ENCODE measurements around the gene LAMA3.
A peak's percentile ranks its signal among the peaks of the same experiment; 100 is the strongest.

LAMA3 gene

GRCh38 chr18:23870676-23871380 is 181.6 kb downstream of the LAMA3 start (continued):
- no peak for TF ChIP-seq ZBTB10 (tag by site-specific recombination; IDR thresholded peaks at IDR 0.05)

- no peak overlapping the region for H3K4me3 ChIP-seq (ENCODE audit: low read depth, low read length)
- CTCF ChIA-PET, result interaction anchor here (0.8 to 1.8 kb wide), 6 partner anchors 13 to 355 kb away, joined by 3 to 10 read pairs (median 3); no protein-coding TSS in a partner anchor
- POLR2A ChIA-PET, result interaction anchor here (1.4 kb wide), 2 partner anchors 9 to 267 kb away, joined by 4 to 5 read pairs; partner anchors contain the start of gene CABYR
- peaks cover 3 to 9% of the 10 kb centered on the region in 2 experiments for H3K36me3 ChIP-seq (ENCODE audit: control insufficient read depth in 2 of 2, insufficient read depth in 1 of 2, low read length in 2 of 2)
- peaks cover 31% of the 10 kb centered on the region for H3K4me1 ChIP-seq (ENCODE audit: control insufficient read depth, insufficient read depth, low read length)
- H3K27ac ChIP-seq (ENCODE audit: extremely low read depth, low read depth, low read length), result no peak overlapping the region; the same call in 1 of the 2 replicates
- H3K9me3 ChIP-seq (ENCODE audit: control insufficient read depth, insufficient read depth, low read depth, low read length), result no peaks in the 10 kb centered on the region
- no peak for TF ChIP-seq ZNF571 (tag by site-specific recombination; IDR thresholded peaks at IDR 0.05)
- TF ChIP-seq ZSCAN23 (tag by site-specific recombination; IDR thresholded peaks at IDR 0.05), result no peak
- no peak for TF ChIP-seq ZNF184 (tag by site-specific recombination; IDR thresholded peaks at IDR 0.05)
- TF ChIP-seq ZFHX2 (tag by site-specific recombination; conservative IDR thresholded peaks at IDR 0.05), result peak; percentile 92
- TF ChIP-seq ZNF416 (tag by site-specific recombination; IDR thresholded peaks at IDR 0.05), result no peak
- peak; percentile 47; the same call in 1 of the 2 replicates for TF ChIP-seq ZNF366 (tag by site-specific recombination; conservative IDR thresholded peaks at IDR 0.05)
- TF ChIP-seq ZNF18 (tag by site-specific recombination; IDR thresholded peaks at IDR 0.05), result no peak
- peak; percentile 62 for TF ChIP-seq WT1 (tag by site-specific recombination; IDR thresholded peaks at IDR 0.05)
- 0 out of 2 replicates have a peak, but pooled peaks have one; percentile 14 for TF ChIP-seq ZIC2 (tag by site-specific recombination; IDR thresholded peaks at IDR 0.05)
- peak; percentile 66; the same call in 1 of the 2 replicates for TF ChIP-seq IKZF3 (tag by site-specific recombination; IDR thresholded peaks at IDR 0.05)
- peak; percentile 88 for TF ChIP-seq REST (tag by site-specific recombination; IDR thresholded peaks at IDR 0.05)
- TF ChIP-seq PRDM6 (tag by site-specific recombination; IDR thresholded peaks at IDR 0.05), result peak; percentile 40; the same call in 1 of the 2 replicates
- TF ChIP-seq TRIM28 (IDR thresholded peaks at IDR 0.05; ENCODE audit: borderline replicate concordance, low read length), result peak; percentile 57; the same call in 1 of the 2 replicates
- no peak for TF ChIP-seq INSM2 (tag by site-specific recombination; IDR thresholded peaks at IDR 0.05)
- no peak for TF ChIP-seq SP2 (tag by site-specific recombination; IDR thresholded peaks at IDR 0.05)
- peak; percentile 48; the same call in 1 of the 2 replicates for TF ChIP-seq PATZ1 (tag by site-specific recombination; IDR thresholded peaks at IDR 0.05)
- peak; percentile 86 for TF ChIP-seq EGR2 (tag by site-specific recombination; IDR thresholded peaks at IDR 0.05; ENCODE audit: low read depth)
- TF ChIP-seq ZNF677 (tag by site-specific recombination; IDR thresholded peaks at IDR 0.05), result peak; percentile 82
- TF ChIP-seq ZNF132 (tag by site-specific recombination; IDR thresholded peaks at IDR 0.05; ENCODE audit: borderline replicate concordance), result no peak
- 0 out of 2 replicates have a peak, but pooled peaks have one; percentile 41 for TF ChIP-seq ZNF600 (tag by site-specific recombination; IDR thresholded peaks at IDR 0.05)
- no peak for TF ChIP-seq FEZF1 (tag by site-specific recombination; IDR thresholded peaks at IDR 0.05)
Measured at GRCh38 chr18:23871410-23871809, 182.2 kb downstream of the LAMA3 start.
